Lower leg skin (tissue), 4 donors: Measurements from ENCODE around the gene SNRPD3. TPM values are rescaled to one million over a fixed set of nuclear protein-coding genes. Genes with fewer than 3 reads are reported as not detected.

Experiments
- DNase-seq, 2 donors: peaks; one replicate each; pipeline ENCODE4 v3.0.0-alpha.2; 2019; ENCODE audit warnings: low spot score in 2 of 2
- H3K4me3 ChIP-seq: fragments of 200-600 bp; sonication (generic); 2 replicates; pipeline ENCODE4 v1.5.1; 2017; ENCODE audit warnings: mild to moderate bottlenecking, low read depth; ENCODE audit not compliant: poor library complexity, severe bottlenecking
- CTCF ChIP-seq, 3 donors: fragments of 450-650 bp; IDR thresholded peaks; one replicate each; pipeline ENCODE4 v1.5.1; 2016; ENCODE audit warnings: antibody characterized with exemption in 3 of 3, mild to moderate bottlenecking in 3 of 3, moderate library complexity in 2 of 3
- POLR2A ChIP-seq, 2 donors: fragments of 450-650 bp; IDR thresholded peaks; one replicate each; pipeline ENCODE4 v1.6.1; 2016 to 2017; ENCODE audit warnings: antibody characterized with exemption in 2 of 2, mild to moderate bottlenecking in 1 of 2, moderate library complexity in 1 of 2
- WGBS, 2 donors: methylation state at CpG; one replicate each; pipeline ENCODE4 v1.1.5; 2018; 5-methylcytosine and 5-hydroxymethylcytosine counted together
- intact Hi-C: fragments of 100-400 bp; cut with DNase I; formaldehyde crosslinking; loops from one replicate; pipeline ENCODE4 v1.15.0; 2023; ENCODE audit warnings: low total_unique reads
- total RNA-seq, 4 donors: library from RNA; depleted of rRNA; stranded (reverse); fragments of >200 nt; gene quantifications; one replicate each; pipeline ENCODE4 v1.1.0, GENCODE V29; 2016

Gene SNRPD3
- total RNA-seq, 4 donors from 2014 or later: 108 to 134 (median 116) TPM

GRCh38 chr22:24513378-24514240, 42.2 kb upstream of the SNRPD3 start:
- DNase-seq: no peak
- intact Hi-C loops: no loop called here

GRCh38 chr22:24514241-24515026, 41.4 kb upstream of the SNRPD3 start:
- DNase-seq: no peak
- no peak overlapping the region for H3K4me3 ChIP-seq
- TF ChIP-seq POLR2A (IDR thresholded peaks at IDR 0.05): no peak
- no peak for TF ChIP-seq CTCF (IDR thresholded peaks at IDR 0.05)
- 61 to 69% methylated on average over 14 of the region's 14 CpGs for WGBS, 2 donors
- intact Hi-C loops: no loop called here

More at GRCh38 chr22:24513378-24514240, 42.2 kb upstream of the SNRPD3 start:
- 89 to 93% methylated on average over 9 of the region's 9 CpGs for WGBS, 2 donors
- H3K4me3 ChIP-seq: no peak overlapping the region
- TF ChIP-seq CTCF (IDR thresholded peaks at IDR 0.05): no peak
- TF ChIP-seq POLR2A (IDR thresholded peaks at IDR 0.05): no peak

GRCh38 chr22:24515027-24515338, 40.8 kb upstream of the SNRPD3 start:
- H3K4me3 ChIP-seq: no peak overlapping the region
- no peak for TF ChIP-seq CTCF (IDR thresholded peaks at IDR 0.05)
- no peak for TF ChIP-seq POLR2A (IDR thresholded peaks at IDR 0.05)
- intact Hi-C loops: no loop called here
- DNase-seq: no peak
- WGBS, 2 donors: 90 to 93% methylated on average over 8 of the region's 8 CpGs

GRCh38 chr22:24516301-24516737, 39.5 kb upstream of the SNRPD3 start:
- no peak for DNase-seq
- H3K4me3 ChIP-seq: no peak overlapping the region
- TF ChIP-seq CTCF (IDR thresholded peaks at IDR 0.05): no peak
- no peak for TF ChIP-seq POLR2A (IDR thresholded peaks at IDR 0.05)
- intact Hi-C loops: no loop called here
- 14 to 34% methylated on average over 3 of the region's 3 CpGs for WGBS, 2 donors

- no peak for DNase-seq
- 92 to 96% methylated on average over 2 of the region's 2 CpGs for WGBS, 2 donors
- no peak overlapping the region for H3K4me3 ChIP-seq
- TF ChIP-seq CTCF (IDR thresholded peaks at IDR 0.05): no peak
- TF ChIP-seq POLR2A (IDR thresholded peaks at IDR 0.05): no peak
- intact Hi-C loops: no loop called here
These were observed 38.4 kb upstream of the SNRPD3 start for GRCh38 chr22:24517446-24517845.
